HUDEP-2 (cell line): ENCODE measurements around the gene USP6.
"Not testable (repeated sequence)": the region's sequence is repeated elsewhere in the genome, so short reads cannot be mapped to it uniquely, and the experiment has no call there.

Experiments
- DNase-seq, 76 experiments: peaks; one replicate each; lab custom pipeline; 2025; ENCODE audit not compliant: unreplicated experiment in 76 of 76; lab: John Stamatoyannopoulos, UW

USP6 gene

GRCh38 chr17:5115673-5116651 is at the start of gene USP6:
Gene USP6 (plus strand): TSS chr17:5116032. CDS start chr17:5130368, 14,336 bp downstream.
- no peak for DNase-seq

GRCh38 chr17:5068236-5068635 is 47.6 kb upstream of the USP6 start:
- DNase-seq: no peak

- DNase-seq: no peak
Measured at GRCh38 chr17:5069724-5070123, 46.1 kb upstream of the USP6 start.

GRCh38 chr17:5075472-5075871 is 40.4 kb upstream of the USP6 start:
- not testable (repeated sequence) for DNase-seq

GRCh38 chr17:5077275-5077674 is 38.6 kb upstream of the USP6 start:
- not testable (repeated sequence) for DNase-seq

GRCh38 chr17:5077781-5078105 is 38.1 kb upstream of the USP6 start:
- DNase-seq: no peak

GRCh38 chr17:5078106-5079028 is 37.5 kb upstream of the USP6 start, which contains the start of gene ZFP3:
Gene ZFP3 (plus strand): TSS chr17:5078467. CDS start chr17:5091505, 13,038 bp downstream.
- DNase-seq: peak in 2 of 76 experiments; percentile 7 to 37

- no peak for DNase-seq
Measured at GRCh38 chr17:5080591-5080990, 35.2 kb upstream of the USP6 start.

GRCh38 chr17:5092218-5093010 is 23.4 kb upstream of the USP6 start:
- DNase-seq: no peak

GRCh38 chr17:5096731-5097100 is 19.1 kb upstream of the USP6 start:
- no peak for DNase-seq

- DNase-seq: no peak
Measured at GRCh38 chr17:5097101-5097834, 18.6 kb upstream of the USP6 start.

GRCh38 chr17:5099271-5099670 is 16.6 kb upstream of the USP6 start:
- DNase-seq: no peak

GRCh38 chr17:5100832-5101231 is 15.0 kb upstream of the USP6 start:
- no peak for DNase-seq

GRCh38 chr17:5110816-5111215 is 5.0 kb upstream of the USP6 start:
- peak in 6 of 76 experiments; percentile 2 to 41 (median 8) for DNase-seq

GRCh38 chr17:5111402-5112204 is 4.2 kb upstream of the USP6 start, which contains the start of gene ZNF232:
Gene ZNF232 (minus strand): TSS chr17:5111878. CDS start chr17:5111822, 56 bp downstream.
- peak in 75 of 76 experiments; percentile 53 to 93 (median 86) for DNase-seq

- DNase-seq: no peak
Measured at GRCh38 chr17:5118219-5118618, 2.4 kb downstream of the USP6 start.

- DNase-seq: no peak
Measured at GRCh38 chr17:5120036-5120435, 4.2 kb downstream of the USP6 start.

- DNase-seq: not testable (repeated sequence)
Measured at GRCh38 chr17:5120436-5121185, 4.8 kb downstream of the USP6 start.
